ENCODE data around the gene CHPF2.

CHPF2 gene

DNA sequence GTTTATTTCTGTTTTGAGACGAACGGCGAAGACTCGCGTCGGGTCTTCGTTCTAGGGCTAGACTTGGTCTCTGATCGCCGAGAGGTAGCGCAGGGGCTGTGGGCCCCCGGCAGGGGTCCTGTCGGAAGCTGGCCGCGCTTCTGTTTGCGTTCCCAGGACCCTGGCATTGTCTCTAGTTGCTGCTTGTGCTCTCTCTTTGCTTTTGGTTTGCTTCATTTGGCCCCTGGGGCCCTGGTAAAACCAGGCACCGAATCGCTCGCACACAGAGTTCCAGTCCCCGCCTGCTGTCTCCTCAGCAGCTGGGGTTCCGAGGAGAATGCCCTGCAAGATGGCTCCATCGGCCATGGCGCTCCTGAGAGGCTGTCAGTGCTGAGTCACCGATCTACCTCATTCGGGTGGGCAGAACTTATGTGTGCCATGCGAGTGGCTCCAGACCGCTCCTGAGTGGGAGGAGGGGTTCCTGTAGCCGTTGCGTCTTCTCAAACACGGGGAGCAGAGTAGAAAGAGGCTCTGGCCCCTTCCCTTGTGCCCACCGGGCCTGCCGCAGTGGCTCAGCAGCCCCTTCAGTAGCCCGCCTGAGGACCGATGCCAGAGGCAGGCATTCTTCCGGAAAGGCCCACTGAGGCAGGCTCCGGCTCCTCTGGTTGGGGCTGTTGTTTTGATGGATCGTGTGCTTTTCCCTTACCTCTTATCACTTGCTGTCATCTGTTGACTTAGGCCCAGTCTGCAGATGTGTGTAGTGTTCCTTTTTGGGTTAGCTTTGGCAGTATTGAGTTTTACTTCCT, 826 bp downstream of the CHPF2 start:
- no peak for FAIRE-seq
- peak; percentile 68 for DNase-seq (ENCODE audit: insufficient read length, low spot score)

- DNase-seq (ENCODE audit: insufficient read length, low spot score) = no peak
- FAIRE-seq = no peak
Measured at GRCh38 chr7:151233804-151234203, 1.5 kb downstream of the CHPF2 start.

DNA sequence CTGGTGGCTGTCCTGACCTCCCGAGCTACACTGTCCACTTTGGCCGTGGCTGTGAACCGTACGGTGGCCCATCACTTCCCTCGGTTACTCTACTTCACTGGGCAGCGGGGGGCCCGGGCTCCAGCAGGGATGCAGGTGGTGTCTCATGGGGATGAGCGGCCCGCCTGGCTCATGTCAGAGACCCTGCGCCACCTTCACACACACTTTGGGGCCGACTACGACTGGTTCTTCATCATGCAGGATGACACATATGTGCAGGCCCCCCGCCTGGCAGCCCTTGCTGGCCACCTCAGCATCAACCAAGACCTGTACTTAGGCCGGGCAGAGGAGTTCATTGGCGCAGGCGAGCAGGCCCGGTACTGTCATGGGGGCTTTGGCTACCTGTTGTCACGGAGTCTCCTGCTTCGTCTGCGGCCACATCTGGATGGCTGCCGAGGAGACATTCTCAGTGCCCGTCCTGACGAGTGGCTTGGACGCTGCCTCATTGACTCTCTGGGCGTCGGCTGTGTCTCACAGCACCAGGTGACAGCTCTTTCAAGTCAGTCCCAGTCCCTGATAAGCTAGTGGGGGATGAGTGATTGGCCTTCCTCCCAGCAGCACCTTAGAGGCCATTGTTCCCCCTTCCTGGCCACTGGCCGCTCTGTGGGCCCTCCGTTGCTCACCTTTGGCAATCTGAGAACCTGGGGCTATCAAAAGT, 3.0 kb downstream of the CHPF2 start:
- FAIRE-seq (no peak), DNase-seq (ENCODE audit: insufficient read length, low spot score) (no peak)

GRCh38 chr7:151236406-151236805, 4.1 kb downstream of the CHPF2 start:
- DNase-seq (ENCODE audit: insufficient read length, low spot score) (no peak), FAIRE-seq (no peak)

- DNase-seq (ENCODE audit: insufficient read length, low spot score) = no peak
- FAIRE-seq = no peak
Measured at GRCh38 chr7:151237244-151238189, 5.2 kb downstream of the CHPF2 start.

- FAIRE-seq = no peak
Measured at GRCh38 chr7:151238190-151238810, 6.0 kb downstream of the CHPF2 start.

GRCh38 chr7:151238924-151239836, 6.9 kb downstream of the CHPF2 start:
- no peak for FAIRE-seq
- no peak for DNase-seq (ENCODE audit: insufficient read length, low spot score)

More at GRCh38 chr7:151238190-151238810, 6.0 kb downstream of the CHPF2 start:
- no peak for DNase-seq (ENCODE audit: insufficient read length, low spot score)

- DNase-seq (ENCODE audit: insufficient read length, low spot score) (no peak), FAIRE-seq (no peak)
Measured at GRCh38 chr7:151239837-151240459, 7.7 kb downstream of the CHPF2 start.

- DNase-seq (ENCODE audit: insufficient read length, low spot score) (no peak), FAIRE-seq (no peak)
Measured at GRCh38 chr7:151240536-151240935, 8.3 kb downstream of the CHPF2 start.

DNA sequence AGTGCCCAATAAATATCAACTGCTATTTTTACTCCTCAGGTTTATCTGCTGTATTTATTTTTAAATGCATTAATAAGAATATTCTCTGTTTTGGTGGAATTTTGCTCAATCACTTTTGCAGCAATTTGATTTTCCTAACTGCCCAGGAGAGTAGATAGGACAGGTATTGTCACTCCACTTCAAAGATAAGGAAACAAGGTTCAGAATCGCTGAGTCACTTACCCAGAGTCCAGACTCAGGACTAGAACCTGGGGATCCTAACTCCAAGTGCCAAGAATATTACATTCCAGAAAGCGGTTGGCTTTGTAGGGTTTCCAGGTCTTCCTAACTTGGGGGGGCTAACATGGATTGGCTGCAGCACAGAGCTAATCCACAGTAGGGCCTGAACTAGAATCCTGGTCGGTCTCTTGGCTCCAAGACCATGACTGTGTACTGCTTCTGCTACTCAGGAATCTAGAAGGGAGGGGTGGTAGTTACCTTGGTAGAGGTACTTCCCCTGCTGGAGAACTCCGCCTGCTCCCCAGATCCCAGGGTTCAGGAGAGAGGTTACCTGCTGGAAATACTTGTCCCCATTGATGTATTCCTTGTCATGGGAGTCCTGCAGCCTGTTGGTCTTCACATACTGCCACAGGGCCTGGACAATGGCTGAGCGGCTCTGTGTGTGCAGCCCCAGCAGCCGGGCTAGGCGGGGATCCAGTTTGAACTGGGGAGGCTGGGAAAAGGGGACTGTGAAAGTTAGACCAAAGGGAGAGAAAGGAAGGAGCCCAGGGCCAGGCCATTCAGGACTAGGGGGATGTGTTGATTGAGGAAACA, 8.9 kb downstream of the CHPF2 start:
- DNase-seq (ENCODE audit: insufficient read length, low spot score) (no peak), FAIRE-seq (no peak)

GRCh38 chr7:151241755-151242096, 9.4 kb downstream of the CHPF2 start:
- no peak for DNase-seq (ENCODE audit: insufficient read length, low spot score)
- FAIRE-seq = no peak

DNA sequence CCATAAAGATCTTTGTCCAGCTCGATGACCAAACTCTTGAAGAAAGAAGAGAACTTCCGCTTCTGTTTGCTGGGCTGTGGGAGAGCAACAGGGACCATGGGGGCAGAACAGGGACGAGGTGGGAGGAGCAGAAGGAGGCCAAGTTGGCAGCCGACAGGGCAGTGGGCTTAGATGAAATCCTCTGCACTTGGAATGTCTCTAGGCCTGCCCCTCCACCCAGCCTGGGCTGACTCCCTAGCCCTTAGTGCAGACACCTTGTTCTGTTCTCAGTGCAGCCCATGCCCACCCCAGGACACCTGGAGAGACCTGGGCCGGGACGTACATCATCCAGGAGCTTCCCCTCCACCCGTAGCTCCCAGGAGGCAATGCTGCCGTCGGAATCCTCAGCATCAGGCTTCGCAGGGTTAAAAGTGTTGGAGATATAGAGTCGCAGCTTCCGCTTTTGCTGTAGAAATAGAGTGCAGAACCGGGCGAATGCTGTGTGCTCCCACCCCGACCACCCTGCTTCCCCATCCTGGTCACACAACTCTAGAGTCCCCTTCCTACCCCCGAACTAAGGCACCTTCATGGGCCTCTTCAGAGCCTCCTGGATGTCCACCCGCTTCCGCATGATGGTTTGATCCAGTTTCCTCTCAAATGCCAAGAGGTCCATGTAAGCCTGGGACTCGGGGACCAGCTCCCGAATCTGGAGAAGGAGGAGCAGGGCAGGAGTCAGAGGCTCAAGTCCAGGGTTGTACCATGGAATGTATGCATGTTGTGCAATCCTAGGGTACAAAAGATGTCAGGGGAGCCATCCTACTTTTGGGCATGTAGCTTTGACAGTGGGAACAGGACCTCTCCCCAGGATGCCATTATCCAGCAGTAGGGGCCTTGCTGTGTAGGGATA, 10.1 kb downstream of the CHPF2 start:
- DNase-seq (ENCODE audit: insufficient read length, low spot score) (no peak), FAIRE-seq (no peak)

DNA sequence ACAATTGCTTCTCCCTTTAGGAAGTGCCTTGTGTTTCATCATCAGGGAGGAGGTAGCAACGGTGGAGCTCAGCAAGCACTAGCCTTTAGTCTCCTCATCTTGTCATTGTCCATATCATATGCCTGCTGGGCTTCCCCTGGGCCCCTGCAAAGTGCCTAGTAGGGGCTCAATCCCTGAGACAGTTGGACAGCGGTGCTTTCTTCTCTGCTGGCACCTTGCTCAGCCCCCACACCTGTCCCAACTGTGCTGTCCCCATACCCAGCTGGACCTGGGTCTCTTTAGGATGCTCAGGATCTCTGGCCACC, 10.7 kb downstream of the CHPF2 start:
- DNase-seq (ENCODE audit: insufficient read length, low spot score) (no peak), FAIRE-seq (no peak)

GRCh38 chr7:151243408-151244195, 11.3 kb downstream of the CHPF2 start:
- FAIRE-seq = no peak
- DNase-seq (ENCODE audit: insufficient read length, low spot score) = no peak

DNA sequence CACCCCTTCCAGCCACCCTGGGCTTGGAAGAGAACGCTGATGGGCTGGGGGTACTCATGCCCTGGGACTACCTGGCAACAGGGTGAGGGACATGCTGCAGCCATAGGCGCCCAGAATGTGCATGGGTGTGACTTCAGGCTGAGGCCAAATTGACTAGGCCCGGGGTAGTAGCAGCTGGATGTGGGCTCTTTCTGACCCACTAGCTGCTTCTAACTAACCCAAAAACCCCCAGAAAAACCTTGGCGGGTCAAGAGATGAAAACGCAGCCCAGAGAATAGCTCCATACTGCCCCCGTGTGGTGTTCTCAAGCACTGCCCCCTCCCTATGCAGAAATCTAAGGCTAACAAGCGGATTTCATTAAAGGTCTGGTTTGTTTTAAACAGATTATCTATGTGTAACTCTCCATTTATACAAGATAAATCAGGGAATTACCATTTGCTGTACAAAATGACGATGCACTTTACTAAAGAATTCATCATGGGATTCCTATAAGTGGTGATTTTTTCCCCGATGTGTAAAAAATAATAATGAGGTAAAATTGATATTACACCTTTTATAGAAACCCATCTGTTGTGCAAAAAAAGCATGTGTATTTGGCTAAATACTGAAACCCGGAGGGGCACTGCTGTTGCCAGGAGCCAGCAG, 12.0 kb downstream of the CHPF2 start:
- DNase-seq (ENCODE audit: insufficient read length, low spot score) (peak; percentile 40), FAIRE-seq (no peak)

- no peak for FAIRE-seq
- no peak for DNase-seq (ENCODE audit: insufficient read length, low spot score)
Measured at GRCh38 chr7:151244841-151245346, 12.6 kb downstream of the CHPF2 start.
